CD14-positive monocyte (primary cell): ENCODE measurements around the gene MBP. TPM values are rescaled to one million over a fixed set of nuclear protein-coding genes. Genes with fewer than 3 reads are reported as not detected.

ENCODE experiments used
- DNase-seq, 3 donors: peaks; one replicate each; pipeline ENCODE4 v3.0.0-alpha.2; 2011 to 2022
- H2AFZ ChIP-seq: 2 replicates; pipeline ENCODE4 v1.6.0; 2012; ENCODE audit warnings: mild to moderate bottlenecking, low read depth, low read length, inconsistent platforms; ENCODE audit not compliant: insufficient read depth, poor library complexity, severe bottlenecking
- H3K27ac ChIP-seq, 2 donors: 1 replicate in 1 of 2; 2 replicates in 1 of 2; pipeline ENCODE4 v1.5.1; 2012 to 2013; ENCODE audit warnings: low read length in 2 of 2, control low read depth in 1 of 2, inconsistent platforms in 1 of 2, low read depth in 1 of 2, mild to moderate bottlenecking in 1 of 2
- H3K27me3 ChIP-seq, 2 donors: one replicate each; pipeline versions ENCODE4 v1.6.0 to v1.6.1; 2011 to 2013; ENCODE audit warnings: low read length in 2 of 2; ENCODE audit not compliant: control insufficient read depth in 2 of 2, insufficient read depth in 2 of 2
- H3K36me3 ChIP-seq, 2 donors: replicated peaks in 1 of 2; 1 replicate in 1 of 2; 2 replicates in 1 of 2; pipeline versions ENCODE4 v1.5.1 to v1.6.1; 2012 to 2013; ENCODE audit warnings: low read length in 2 of 2, control low read depth in 1 of 2, inconsistent platforms in 1 of 2, mild to moderate bottlenecking in 1 of 2; ENCODE audit not compliant: insufficient read depth in 2 of 2, control insufficient read depth in 1 of 2
- H3K4me1 ChIP-seq, 2 donors: 1 replicate in 1 of 2; 2 replicates in 1 of 2; pipeline versions ENCODE4 v1.5.1 to v1.6.1; 2012 to 2013; ENCODE audit warnings: low read length in 2 of 2, control low read depth in 1 of 2, inconsistent platforms in 1 of 2, mild to moderate bottlenecking in 1 of 2, moderate library complexity in 1 of 2; ENCODE audit not compliant: insufficient read depth in 2 of 2, control insufficient read depth in 1 of 2
- H3K4me2 ChIP-seq: replicated peaks from 2 replicates; pipeline ENCODE3; 2012; ENCODE audit warnings: low read length, moderate library complexity, mild to moderate bottlenecking; ENCODE audit not compliant: poor library complexity, severe bottlenecking; ENCODE audit errors: extremely low read depth
- H3K4me3 ChIP-seq, 3 experiments: fragments of 200-600 bp in 1 of 3; sonication (generic) in 1 of 3; replicated peaks in 1 of 3; 1 replicate in 2 of 3; 2 replicates in 1 of 3; pipeline ENCODE4 v1.5.1; 2011 to 2013; ENCODE audit warnings: low read length in 3 of 3, mild to moderate bottlenecking in 3 of 3, control low read depth in 2 of 3, low read depth in 2 of 3, inconsistent platforms in 1 of 3, moderate library complexity in 1 of 3
- H3K79me2 ChIP-seq: 2 replicates; pipeline ENCODE4 v1.6.0; 2012; ENCODE audit warnings: mild to moderate bottlenecking, control low read depth, inconsistent platforms, low read length, moderate library complexity; ENCODE audit not compliant: insufficient read depth
- H3K9ac ChIP-seq: 2 replicates; pipeline ENCODE4 v1.6.0; 2017; ENCODE audit warnings: low read length, mild to moderate bottlenecking; ENCODE audit not compliant: insufficient read depth, poor library complexity, severe bottlenecking
- H3K9me3 ChIP-seq, 2 donors: replicated peaks in 1 of 2; 1 replicate in 1 of 2; 2 replicates in 1 of 2; pipeline versions ENCODE4 v1.5.1 to v1.6.1; 2012 to 2013; ENCODE audit warnings: low read length in 2 of 2, control low read depth in 1 of 2; ENCODE audit not compliant: control insufficient read depth in 1 of 2, insufficient read depth in 1 of 2
- H4K20me1 ChIP-seq: 2 replicates; pipeline ENCODE4 v1.6.0; 2012; ENCODE audit warnings: mild to moderate bottlenecking, low read length, control low read depth, moderate library complexity; ENCODE audit not compliant: insufficient read depth
- H3K27ac Mint-ChIP-seq, 7 donors: one replicate each; pipeline ENCODE4 v1.8.0; 2020; ENCODE audit warnings: mild to moderate bottlenecking in 7 of 7, mixed read lengths in 7 of 7, moderate library complexity in 6 of 7, inconsistent platforms in 2 of 7
- H3K27me3 Mint-ChIP-seq, 3 donors: one replicate each; pipeline ENCODE4 v1.8.0; 2021 to 2022; ENCODE audit warnings: low read depth in 3 of 3, mild to moderate bottlenecking in 3 of 3, mixed read lengths in 3 of 3, moderate library complexity in 3 of 3, inconsistent platforms in 1 of 3
- H3K36me3 Mint-ChIP-seq, 2 donors: one replicate each; pipeline ENCODE4 v1.8.0; 2020; ENCODE audit warnings: mixed read lengths in 2 of 2, inconsistent platforms in 1 of 2, mild to moderate bottlenecking in 1 of 2
- H3K4me1 Mint-ChIP-seq: one replicate; pipeline ENCODE4 v1.8.0; 2020; ENCODE audit warnings: mild to moderate bottlenecking, mixed read lengths
- H3K4me3 Mint-ChIP-seq, 2 donors: one replicate each; pipeline ENCODE4 v1.8.0; 2020; ENCODE audit warnings: mild to moderate bottlenecking in 2 of 2, mixed read lengths in 2 of 2, moderate library complexity in 1 of 2
- H3K9me3 Mint-ChIP-seq, 7 donors: one replicate each; pipeline ENCODE4 v1.8.0; 2020 to 2022; ENCODE audit warnings: mixed read lengths in 7 of 7, mild to moderate bottlenecking in 6 of 7, moderate library complexity in 6 of 7, inconsistent platforms in 2 of 7
- WGBS: methylation state at CpG from one replicate; pipeline ENCODE4 v1.1.5; 2013; ENCODE audit warnings: missing lambda C conversion rate; ENCODE audit not compliant: insufficient coverage; 5-methylcytosine and 5-hydroxymethylcytosine counted together
- intact Hi-C, 2 donors: fragments of 100-400 bp; cut with micrococcal nuclease; formaldehyde crosslinking; loops; one replicate each; pipeline versions ENCODE4 v1.15.0 to v1.15.1; 2023
- polyA plus RNA-seq, 3 donors: library from polyadenylated mRNA; depleted of rRNA in 1 of 3; unstranded in 2 of 3; stranded (reverse) in 1 of 3; fragments of 300-500 nt in 2 of 3; fragments of >200 nt in 1 of 3; fragmentation: Illumina TruSeq in 2 of 3; gene quantifications; 1 replicate in 2 of 3; 2 replicates in 1 of 3; pipeline ENCODE4 v1.2.3, GENCODE V29; 2012 to 2021
- TF ChIP-seq, protein P1 (sequence below): fragments of 200-600 bp; IDR thresholded peaks from one replicate; pipeline ENCODE4 v1.8.0; 2022; ENCODE audit warnings: antibody characterized with exemption, mild to moderate bottlenecking

Gene MBP
- polyA plus RNA-seq, 3 donors = 47.7 to 81.0 (median 50.4) TPM

DNA sequence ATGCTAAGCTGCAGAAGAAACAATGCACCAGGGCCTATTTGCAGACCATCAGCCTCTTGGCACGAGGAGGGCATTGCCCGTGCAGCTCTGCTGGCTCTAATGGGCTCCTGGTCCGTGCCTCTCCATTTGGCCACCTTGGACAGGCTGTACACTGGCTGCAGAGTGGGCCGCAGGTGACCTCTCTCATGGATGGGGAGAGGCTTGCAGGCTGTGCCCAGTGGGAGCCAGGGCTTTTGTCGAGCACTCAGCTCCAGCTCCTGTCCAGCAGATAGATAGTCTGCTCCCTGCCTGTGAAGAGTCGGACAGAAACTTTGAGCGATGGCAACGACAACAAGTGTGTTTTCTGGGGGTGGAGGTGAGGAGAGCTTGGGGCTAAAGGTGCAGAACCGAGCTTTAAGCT is 100.9 kb downstream of the MBP start:
- no peaks in the 10 kb centered on the region for H3K27me3 ChIP-seq
- no peak overlapping the region for H3K4me3 ChIP-seq
- Mint-ChIP-seq H3K4me1 (peaks cover 14% of the 10 kb centered on the region), H3K27ac (peak overlapping the region in 1 of 7 donors; percentile 37), H3K4me3 (no peak overlapping the region), H3K36me3 (peaks cover 40 to 57% of the 10 kb centered on the region in 2 donors), H3K27me3 (peaks cover 0 to 2% (median 0%) of the 10 kb centered on the region in 3 donors), H3K9me3 (peaks cover 0 to 6% (median 0%) of the 10 kb centered on the region in 7 donors)
- peaks cover 8 to 11% of the 10 kb centered on the region in 2 donors for H3K4me1 ChIP-seq
- TF ChIP-seq, protein P1, sequence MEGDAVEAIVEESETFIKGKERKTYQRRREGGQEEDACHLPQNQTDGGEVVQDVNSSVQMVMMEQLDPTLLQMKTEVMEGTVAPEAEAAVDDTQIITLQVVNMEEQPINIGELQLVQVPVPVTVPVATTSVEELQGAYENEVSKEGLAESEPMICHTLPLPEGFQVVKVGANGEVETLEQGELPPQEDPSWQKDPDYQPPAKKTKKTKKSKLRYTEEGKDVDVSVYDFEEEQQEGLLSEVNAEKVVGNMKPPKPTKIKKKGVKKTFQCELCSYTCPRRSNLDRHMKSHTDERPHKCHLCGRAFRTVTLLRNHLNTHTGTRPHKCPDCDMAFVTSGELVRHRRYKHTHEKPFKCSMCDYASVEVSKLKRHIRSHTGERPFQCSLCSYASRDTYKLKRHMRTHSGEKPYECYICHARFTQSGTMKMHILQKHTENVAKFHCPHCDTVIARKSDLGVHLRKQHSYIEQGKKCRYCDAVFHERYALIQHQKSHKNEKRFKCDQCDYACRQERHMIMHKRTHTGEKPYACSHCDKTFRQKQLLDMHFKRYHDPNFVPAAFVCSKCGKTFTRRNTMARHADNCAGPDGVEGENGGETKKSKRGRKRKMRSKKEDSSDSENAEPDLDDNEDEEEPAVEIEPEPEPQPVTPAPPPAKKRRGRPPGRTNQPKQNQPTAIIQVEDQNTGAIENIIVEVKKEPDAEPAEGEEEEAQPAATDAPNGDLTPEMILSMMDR = no peak
- H3K27ac ChIP-seq = no peak overlapping the region
- peaks cover 80% of the 10 kb centered on the region for H4K20me1 ChIP-seq
- H3K9ac ChIP-seq = no peak overlapping the region
- no peak for DNase-seq
- H3K36me3 ChIP-seq = peaks cover 12 to 40% of the 10 kb centered on the region in 2 donors
- H3K79me2 ChIP-seq = peaks cover 52% of the 10 kb centered on the region
- H3K4me2 ChIP-seq = no peak overlapping the region
- intact Hi-C loops = no loop called here
- H2AFZ ChIP-seq = no peak overlapping the region
- H3K9me3 ChIP-seq = no peaks in the 10 kb centered on the region
- 98% methylated on average over 9 of the region's 9 CpGs for WGBS

DNA sequence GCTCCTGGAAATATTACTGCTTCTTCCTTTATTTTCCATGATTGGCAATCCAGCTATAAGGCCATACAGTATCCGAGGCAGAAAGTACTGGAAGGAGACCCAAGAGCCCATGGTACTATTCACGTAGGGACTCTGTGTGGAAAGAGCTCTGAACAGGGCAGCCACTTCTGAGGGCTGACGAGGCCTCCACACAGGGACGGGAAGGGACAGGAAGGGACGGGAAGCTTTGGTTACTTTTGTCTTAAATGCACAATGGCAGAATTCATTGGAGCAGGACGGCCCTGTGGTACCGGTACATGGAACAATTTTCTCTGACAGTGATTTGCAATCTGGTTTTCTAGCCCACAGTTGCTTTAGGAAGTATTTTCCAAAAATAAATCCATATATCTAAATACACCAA is 102.4 kb downstream of the MBP start:
- no peak overlapping the region for H3K4me2 ChIP-seq
- H2AFZ ChIP-seq = no peak overlapping the region
- no peak for DNase-seq
- H3K27ac Mint-ChIP-seq = peak overlapping the region in 1 of 7 donors; percentile 63
- H3K36me3 Mint-ChIP-seq = peaks cover 49 to 64% of the 10 kb centered on the region in 2 donors
- H3K4me1 ChIP-seq = peaks cover 8 to 11% of the 10 kb centered on the region in 2 donors
- H4K20me1 ChIP-seq = peaks cover 83% of the 10 kb centered on the region
- no peak overlapping the region for H3K9ac ChIP-seq
- H3K9me3 Mint-ChIP-seq = peaks cover 0 to 6% (median 0%) of the 10 kb centered on the region in 7 donors
- 98% methylated on average over 6 of the region's 7 CpGs for WGBS
- peaks cover 17 to 46% of the 10 kb centered on the region in 2 donors for H3K36me3 ChIP-seq
- H3K9me3 ChIP-seq = no peaks in the 10 kb centered on the region
- peaks cover 0 to 3% (median 0%) of the 10 kb centered on the region in 3 donors for H3K27me3 Mint-ChIP-seq
- intact Hi-C loops = no loop called here
- peaks cover 14% of the 10 kb centered on the region for H3K4me1 Mint-ChIP-seq
- no peaks in the 10 kb centered on the region for H3K27me3 ChIP-seq
- peaks cover 60% of the 10 kb centered on the region for H3K79me2 ChIP-seq
- TF ChIP-seq, protein P1 = no peak
- peak overlapping the region in 1 of 2 donors; percentile 17 for H3K27ac ChIP-seq
- H3K4me3 ChIP-seq = no peak overlapping the region
- H3K4me3 Mint-ChIP-seq = no peak overlapping the region
